NCI-H187 treated with DMSO at 0.1 percent for 48 hours (cell line): ENCODE results near the gene GSX1.

Experiments
- DNase-seq: peaks from one replicate; lab custom pipeline; 2025; lab: John Stamatoyannopoulos, UW

The GSX1 gene

DNA sequence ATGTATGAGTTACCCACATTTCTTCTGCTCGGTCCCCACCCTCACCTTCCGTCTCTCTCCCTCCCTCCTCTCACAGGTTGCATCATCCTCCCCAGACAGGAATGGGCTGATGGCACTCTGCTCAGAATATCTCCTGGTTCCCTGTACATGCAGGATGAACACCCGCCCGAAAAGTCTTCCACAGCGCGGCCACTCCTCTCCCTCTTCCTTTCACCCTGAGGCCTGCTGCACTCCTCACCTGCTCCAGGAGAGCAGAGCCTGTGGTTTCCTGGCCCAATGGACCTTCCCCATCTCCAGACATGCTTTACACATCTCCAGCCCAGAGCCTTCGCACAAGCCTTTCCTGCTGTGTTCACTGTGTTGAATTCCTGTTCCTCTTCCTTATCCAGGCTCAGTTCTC is 40.9 kb downstream of the GSX1 start:
- no peak for DNase-seq

DNA sequence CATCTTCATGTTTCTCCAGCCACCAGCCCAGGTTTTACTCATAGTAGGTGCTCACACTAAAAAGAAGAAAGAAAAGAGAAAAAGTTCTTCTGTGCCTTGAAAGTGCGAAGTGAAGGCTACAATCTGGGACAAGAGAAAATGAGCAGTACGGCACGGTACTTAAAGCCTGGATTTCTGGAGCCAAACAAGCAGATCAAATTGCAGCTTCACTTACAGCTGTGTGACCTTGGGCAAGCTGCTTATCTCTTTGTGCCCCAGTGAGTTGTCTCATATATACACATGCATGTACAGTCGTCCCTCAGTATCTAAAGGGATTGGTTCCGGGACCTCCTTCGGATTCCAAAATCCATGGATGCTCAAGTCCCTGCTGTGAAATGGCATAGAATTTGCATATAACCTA is 41.8 kb downstream of the GSX1 start:
- DNase-seq: no peak

DNA sequence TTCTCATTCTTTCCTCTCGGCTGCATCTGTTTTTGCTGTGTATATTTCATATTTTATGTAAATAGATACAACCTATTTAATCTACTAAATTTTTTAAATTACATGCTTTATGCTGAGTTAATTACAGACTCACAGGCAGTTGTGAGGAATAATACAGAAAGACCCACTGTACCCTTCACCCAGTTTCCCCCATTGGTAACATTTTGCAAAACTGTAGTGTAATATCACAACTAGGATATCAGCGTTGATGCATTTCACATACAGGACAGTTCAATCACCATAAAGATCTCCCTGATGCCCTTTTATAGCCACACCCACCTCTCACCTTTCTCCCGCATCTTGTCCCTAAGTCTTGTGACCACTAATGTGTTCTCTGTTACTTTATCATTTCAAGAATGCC is 43.5 kb downstream of the GSX1 start:
- DNase-seq: no peak

DNA sequence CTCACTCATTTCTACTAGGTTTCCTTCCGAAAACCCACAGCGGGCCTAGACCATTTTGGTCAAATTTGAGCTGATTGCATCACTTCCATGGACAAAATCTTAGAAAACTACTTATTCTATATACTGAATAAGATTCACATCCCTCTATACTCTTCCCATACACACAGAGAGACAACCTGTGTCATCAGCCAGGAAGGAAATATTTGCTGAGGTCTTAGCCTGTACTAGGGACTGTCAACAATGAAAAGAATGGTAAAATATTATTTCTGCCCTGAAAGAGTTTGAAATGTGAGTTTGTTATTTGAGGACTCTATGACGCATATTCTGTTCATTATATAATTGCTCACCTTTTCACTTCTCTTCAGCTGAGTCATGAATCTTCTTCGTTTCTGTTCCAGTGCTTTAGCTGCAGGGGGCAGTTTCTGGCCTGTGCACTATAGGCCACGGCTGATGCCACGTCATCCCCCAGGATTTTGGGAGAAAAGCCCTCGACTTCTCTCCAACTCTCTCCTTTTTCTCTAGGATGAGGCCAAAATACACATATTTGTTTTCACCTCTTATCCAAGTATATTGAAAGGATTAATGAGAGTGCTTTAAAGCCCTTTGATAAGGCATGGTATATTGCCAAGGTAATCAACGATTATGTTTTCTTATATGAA is 47.7 kb downstream of the GSX1 start:
- DNase-seq: no peak

DNA sequence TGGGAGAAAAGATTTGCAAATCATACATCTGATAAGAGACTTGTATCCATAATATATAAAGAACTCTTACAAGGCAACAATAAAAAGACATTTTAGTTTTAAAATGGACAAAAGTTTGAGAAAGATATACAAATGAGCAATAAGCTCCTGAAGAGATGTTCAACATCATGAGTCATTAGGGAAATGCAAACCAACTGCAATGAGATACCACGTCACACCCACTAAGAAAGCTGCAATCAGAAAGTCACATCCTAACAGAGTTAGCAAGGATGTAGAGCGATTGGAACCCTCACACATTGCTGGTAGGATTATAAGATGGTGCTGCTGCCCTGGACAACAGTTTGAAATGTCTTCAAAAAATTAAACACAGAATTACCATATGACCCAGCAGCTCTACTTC is 50.3 kb downstream of the GSX1 start:
- no peak for DNase-seq
